Activated naive CD4-positive, alpha-beta T cell treated with Interleukin-2 at 50 U/mL for 16 hours (primary cell): ENCODE results near the gene FLRT2.

ENCODE experiments used
- DNase-seq: peaks from one replicate; pipeline ENCODE4 v3.0.0-alpha.2; 2020

The FLRT2 gene

GRCh38 chr14:85686908-85687307, 157.0 kb downstream of the FLRT2 start:
- DNase-seq = no peak

- no peak for DNase-seq
These were observed 157.5 kb downstream of the FLRT2 start for GRCh38 chr14:85687456-85687855.

DNA sequence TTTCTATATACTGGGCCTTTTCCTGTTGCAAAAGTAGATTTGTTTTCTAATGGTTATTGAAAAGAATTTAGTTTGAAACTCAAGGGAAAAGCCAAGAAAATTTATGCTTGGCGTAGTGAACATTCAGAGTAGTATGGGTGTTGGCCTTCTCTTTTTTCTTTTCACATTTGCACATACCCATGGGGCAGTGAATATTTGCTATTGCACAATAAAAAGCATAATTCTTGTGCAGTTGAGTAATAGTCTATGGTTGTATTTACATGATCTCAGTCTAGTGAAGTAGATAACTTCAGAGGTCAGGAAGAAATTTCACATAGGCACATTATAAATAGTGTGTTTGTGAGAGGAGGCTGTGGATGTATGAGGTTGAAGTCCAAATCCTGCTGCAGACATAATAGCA, 158.1 kb downstream of the FLRT2 start:
- no peak for DNase-seq

DNA sequence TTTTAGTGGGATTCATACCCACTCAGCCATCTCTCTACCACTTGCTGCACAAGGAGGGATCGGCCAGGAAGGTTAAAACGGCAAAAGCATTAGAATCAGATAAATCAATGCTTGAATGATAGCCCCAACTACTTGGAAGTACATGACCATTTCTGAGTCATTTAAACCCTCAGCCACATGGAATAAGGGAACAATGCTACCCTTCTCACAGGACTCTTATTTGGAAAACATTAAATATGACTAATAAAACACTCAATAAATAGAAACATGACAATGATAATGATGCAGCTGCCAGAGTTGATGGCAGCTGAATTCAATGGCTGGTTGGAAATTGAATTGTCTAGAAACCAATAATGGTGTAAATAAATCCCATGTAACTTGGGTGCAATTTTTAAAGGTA, 165.4 kb downstream of the FLRT2 start:
- DNase-seq = no peak

DNA sequence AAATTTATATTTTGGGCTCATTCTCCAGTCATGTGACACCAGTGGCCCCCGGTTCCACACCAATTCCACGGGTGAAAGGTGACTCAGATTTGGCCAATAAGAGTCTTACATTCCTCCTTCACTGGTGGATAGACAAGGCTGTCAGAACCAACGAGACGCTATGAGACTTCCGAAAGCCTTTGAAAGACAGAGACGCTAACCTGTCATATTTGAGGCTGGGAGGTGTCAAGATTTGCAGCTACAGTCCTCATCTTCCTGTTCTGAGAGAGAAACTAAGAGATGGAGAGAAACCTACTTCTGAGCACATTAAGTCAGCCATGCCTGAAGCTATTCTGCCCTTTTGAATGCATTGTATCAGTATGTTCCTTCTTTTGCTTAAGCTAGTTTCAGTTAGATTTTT, 171.2 kb downstream of the FLRT2 start:
- DNase-seq = no peak

DNA sequence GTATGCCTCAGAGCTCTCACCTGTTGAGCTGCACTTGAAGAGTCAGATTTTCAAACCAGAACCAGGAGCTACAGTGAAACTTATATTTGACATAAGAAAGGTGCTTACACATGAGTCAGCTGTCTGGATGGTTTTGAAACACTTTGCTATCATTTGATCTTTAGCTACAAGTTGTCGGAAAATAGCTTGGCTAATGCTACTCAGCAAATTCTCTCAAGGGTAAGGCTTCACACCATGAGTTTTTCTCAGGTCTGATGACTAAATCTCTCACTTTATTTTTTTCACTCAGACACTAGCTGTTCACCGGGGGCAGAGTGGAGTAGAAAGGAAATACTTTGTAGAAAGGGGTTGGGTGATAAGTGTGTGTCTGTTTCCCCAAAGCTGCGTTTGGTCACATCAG, 171.8 kb downstream of the FLRT2 start:
- DNase-seq = no peak

DNA sequence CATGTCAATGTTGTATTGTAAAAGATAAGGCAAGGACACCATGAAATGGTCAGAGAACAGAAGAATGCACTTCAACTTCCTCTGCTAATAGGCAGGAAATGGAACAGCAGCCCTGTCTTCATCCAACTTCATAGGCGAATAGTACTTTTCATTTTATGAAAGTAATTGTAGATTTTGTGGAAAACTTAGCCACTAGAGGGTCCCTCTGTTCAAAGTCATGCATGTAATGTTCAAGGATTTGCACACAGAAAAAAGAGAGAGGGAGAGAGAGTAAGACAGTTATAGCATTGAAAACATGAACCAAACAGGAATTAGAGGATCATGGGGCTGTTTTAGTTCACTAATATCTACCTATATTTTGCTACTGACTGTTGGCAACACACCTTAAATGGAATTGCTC, 172.2 kb downstream of the FLRT2 start:
- no peak for DNase-seq

DNA sequence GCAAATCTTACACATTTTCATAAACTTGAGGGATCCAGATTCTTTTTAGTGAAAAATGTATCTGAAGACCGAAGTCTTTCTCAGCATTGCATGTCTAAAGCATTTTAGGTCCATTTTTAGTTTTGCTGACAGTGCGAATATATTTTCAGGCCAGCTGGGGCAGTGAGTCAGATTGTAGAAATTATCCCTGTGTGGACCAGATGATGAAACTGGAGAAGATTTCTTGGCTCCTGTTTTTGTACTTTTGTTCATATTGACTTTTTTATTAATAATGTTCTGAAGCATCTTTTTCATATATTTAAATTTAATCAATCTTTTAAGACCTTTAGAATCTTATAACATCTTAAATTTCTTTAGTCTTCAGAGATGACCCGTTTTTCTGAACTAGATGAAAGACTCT, 173.1 kb downstream of the FLRT2 start:
- DNase-seq = no peak
